ENCODE data around the gene TRIM31. TPM values are rescaled to one million over a fixed set of nuclear protein-coding genes. Genes with fewer than 3 reads are reported as not detected.
"Not testable (repeated sequence)": the region's sequence is repeated elsewhere in the genome, so short reads cannot be mapped to it uniquely, and the experiment has no call there.

The TRIM31 gene
- total RNA-seq, 1 donor from 2014 or later: 1.8 TPM

- Mint-ChIP-seq H3K4me3 (peak overlapping the region; percentile 11), H3K27me3 (peaks cover 95% of the 10 kb centered on the region), H3K36me3 (no peaks in the 10 kb centered on the region), H3K27ac (peak overlapping the region; percentile 28), H3K9me3 (no peaks in the 10 kb centered on the region), H3K4me1 (ENCODE audit: unreplicated experiment) (peaks cover 5% of the 10 kb centered on the region)
- TF ChIP-seq CTCF (conservative IDR thresholded peaks at IDR 0.05): no peak
- DNase-seq (ENCODE audit: extremely low spot score, unreplicated experiment): no peak
These were observed 16.6 kb upstream of the TRIM31 start for GRCh38 chr6:30129265-30130178.

DNA sequence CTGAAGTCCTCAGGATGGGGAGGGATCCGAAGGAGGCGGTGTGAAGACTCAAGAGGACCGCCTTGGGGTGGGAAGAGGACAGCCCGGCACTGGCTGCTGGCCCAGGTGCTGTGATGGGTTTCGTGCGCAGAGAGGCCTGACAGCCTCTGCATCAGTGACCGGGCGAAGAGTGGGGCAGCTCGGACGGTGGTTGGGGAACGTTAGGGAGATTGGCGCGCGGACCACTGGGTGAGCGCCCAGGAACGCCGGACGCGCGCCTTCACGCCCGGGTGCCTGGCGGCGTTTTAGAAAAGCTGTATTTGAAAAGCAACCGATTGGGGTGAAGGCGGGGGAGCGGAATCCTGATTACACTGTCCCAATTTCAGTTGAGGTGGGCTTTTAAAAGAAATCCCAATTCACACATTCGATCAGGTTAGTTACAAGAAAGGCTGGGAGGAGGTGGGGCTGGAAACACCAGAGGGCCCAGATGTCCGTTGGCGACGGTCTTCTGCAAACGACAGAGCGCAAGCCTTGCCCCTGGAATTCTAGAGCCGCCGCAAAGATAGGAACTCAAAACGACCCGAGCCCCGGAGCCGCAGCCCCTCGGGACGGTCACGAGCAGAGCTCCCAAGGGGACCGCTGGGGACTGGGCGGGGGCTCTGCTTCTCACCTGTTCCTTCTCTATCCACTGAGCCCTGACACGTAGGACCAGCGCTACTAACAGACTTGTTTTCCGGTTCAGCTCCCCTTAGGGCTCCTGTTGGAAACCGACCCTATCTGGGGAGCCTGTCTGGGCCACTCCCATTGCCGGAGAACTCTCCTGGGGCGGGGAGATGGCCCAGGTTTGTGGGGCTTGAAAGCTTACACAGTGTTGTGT lies 14.6 kb upstream of the TRIM31 start:
- Mint-ChIP-seq H3K27ac (peak overlapping the region; percentile 12), H3K9me3 (no peaks in the 10 kb centered on the region), H3K4me3 (peak overlapping the region; percentile 65), H3K27me3 (peaks cover 94% of the 10 kb centered on the region), H3K4me1 (ENCODE audit: unreplicated experiment) (peaks cover 5% of the 10 kb centered on the region), H3K36me3 (no peaks in the 10 kb centered on the region)
- no peak for TF ChIP-seq CTCF (conservative IDR thresholded peaks at IDR 0.05)
- DNase-seq (ENCODE audit: extremely low spot score, unreplicated experiment): no peak

GRCh38 chr6:30122515-30122914 lies 9.6 kb upstream of the TRIM31 start:
- Mint-ChIP-seq H3K27me3 (peaks cover 83% of the 10 kb centered on the region), H3K9me3 (no peaks in the 10 kb centered on the region)

DNA sequence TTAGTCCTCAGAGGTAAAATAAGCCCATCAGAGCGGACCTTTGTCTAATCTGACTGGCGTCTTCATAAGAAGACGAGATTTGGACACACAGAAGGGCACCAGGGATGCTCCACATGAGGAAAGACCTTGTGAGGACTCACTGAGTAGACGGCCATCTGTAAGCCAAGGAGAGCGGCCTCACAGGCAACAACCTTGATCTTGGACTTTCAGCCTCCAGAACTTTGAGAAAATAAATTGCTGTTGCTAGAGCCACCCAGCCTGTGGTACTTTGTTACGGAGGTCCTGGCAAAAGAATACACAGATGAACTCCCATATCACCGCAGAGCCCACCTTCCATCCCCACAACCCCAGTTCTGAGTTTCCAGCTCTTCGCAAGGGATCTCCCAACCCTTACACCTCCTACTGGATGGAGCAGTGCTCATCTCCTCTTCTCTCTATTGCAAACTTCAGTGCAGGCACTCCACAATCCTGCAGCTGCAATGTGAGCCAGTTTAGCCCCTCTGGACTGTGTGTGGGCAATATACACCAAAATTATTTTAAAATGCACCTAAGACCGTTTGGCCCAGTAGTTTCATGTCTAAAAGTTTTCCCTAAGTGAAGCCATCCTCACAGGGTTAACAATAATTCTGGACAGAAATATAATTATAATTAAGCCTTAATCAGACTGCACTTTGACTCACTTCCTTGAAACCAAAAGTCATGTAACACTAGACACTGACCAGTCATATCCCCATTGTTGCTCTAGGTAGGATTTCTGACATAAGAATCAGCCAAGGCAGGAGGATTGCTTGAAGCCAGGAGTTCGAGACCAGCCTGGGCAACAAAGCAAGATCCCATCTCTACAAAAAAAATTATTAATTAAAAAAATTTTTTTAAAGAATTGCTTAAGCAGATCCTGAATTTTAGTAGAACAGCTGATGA lies 8.8 kb upstream of the TRIM31 start:
- no peak overlapping the region for H3K4me3 Mint-ChIP-seq
- no peak overlapping the region for H3K27ac Mint-ChIP-seq
- H3K36me3 Mint-ChIP-seq: no peaks in the 10 kb centered on the region
- no peak for TF ChIP-seq CTCF (conservative IDR thresholded peaks at IDR 0.05)
- no peaks in the 10 kb centered on the region for H3K4me1 Mint-ChIP-seq (ENCODE audit: unreplicated experiment)
- no peaks in the 10 kb centered on the region for H3K9me3 Mint-ChIP-seq
- peaks cover 75% of the 10 kb centered on the region for H3K27me3 Mint-ChIP-seq
- DNase-seq (ENCODE audit: extremely low spot score, unreplicated experiment): no peak

More at GRCh38 chr6:30122515-30122914, 9.6 kb upstream of the TRIM31 start:
- peak overlapping the region; percentile 12 for H3K27ac Mint-ChIP-seq
- DNase-seq (ENCODE audit: extremely low spot score, unreplicated experiment): no peak
- H3K4me1 Mint-ChIP-seq (ENCODE audit: unreplicated experiment): no peaks in the 10 kb centered on the region
- no peaks in the 10 kb centered on the region for H3K36me3 Mint-ChIP-seq
- TF ChIP-seq CTCF (conservative IDR thresholded peaks at IDR 0.05): no peak
- H3K4me3 Mint-ChIP-seq: no peak overlapping the region

GRCh38 chr6:30118691-30119090 lies 5.8 kb upstream of the TRIM31 start:
- H3K4me3 Mint-ChIP-seq; DNase-seq (ENCODE audit: extremely low spot score, unreplicated experiment); H3K36me3 Mint-ChIP-seq; H3K27ac Mint-ChIP-seq; H3K4me1 Mint-ChIP-seq (ENCODE audit: unreplicated experiment); H3K9me3 Mint-ChIP-seq: not testable (repeated sequence)
- peaks cover 66% of the 10 kb centered on the region for H3K27me3 Mint-ChIP-seq

Data from type B pancreatic cell (in vitro differentiated cells).